ENCODE results near the gene HTD2.

Gene HTD2

DNA sequence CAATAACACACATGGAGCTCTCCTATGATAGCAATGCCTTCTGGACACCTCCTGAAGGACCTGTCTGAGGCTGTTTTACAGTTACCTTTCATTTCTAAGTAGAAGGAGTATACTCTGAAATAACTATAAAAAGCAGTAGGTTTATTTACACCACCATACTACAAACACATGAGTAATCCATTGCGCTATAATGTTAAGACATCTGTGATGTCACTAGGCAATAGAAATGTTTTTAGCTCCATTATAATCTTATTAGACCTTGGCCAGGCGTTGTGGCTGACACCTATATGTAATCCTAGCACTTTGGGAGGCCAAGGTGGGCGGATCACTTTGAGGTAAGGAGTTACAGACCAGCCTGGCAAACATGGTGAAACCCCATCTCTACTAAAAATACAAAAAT lies 51.1 kb downstream of the HTD2 start:
- DNase-seq (ENCODE audit: low spot score), result no peak

DNA sequence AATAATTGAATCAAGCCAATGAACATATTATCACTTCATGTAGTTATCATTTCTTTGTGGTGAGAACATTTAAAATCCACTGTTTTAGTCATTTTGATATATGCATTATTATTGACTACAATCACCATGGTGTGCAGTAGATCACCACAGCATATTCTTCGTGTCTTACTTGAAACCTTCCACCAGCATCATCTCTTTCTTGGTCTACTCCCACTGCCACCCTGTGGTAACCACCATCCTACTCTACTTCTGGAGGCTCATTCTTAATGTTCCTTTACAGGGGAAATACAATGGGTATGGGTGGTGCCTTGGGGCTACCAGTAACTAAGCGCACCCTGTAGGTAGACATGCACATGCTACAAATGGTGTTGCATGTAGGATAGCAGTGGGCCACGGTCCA lies 51.8 kb downstream of the HTD2 start:
- DNase-seq (ENCODE audit: low spot score), result no peak

DNA sequence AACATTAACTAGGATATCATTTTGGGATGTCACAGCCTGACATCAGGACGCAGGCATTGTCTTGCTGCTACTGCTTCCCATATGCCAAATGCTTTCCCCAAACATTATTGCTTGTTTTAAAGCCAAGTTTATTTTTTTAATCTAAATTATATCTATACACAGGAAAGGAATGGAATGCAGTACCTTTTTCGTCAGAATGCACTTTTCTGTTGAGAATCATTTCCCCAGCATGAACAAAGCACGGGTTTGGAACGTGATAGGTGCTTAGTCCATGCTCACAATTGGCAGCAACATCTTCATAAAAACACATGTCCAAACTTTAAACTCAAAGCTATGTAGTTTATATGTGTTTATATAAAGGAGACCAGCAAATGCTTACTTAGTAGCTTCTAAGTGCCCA lies 52.5 kb downstream of the HTD2 start:
- DNase-seq (ENCODE audit: low spot score), result no peak

DNA sequence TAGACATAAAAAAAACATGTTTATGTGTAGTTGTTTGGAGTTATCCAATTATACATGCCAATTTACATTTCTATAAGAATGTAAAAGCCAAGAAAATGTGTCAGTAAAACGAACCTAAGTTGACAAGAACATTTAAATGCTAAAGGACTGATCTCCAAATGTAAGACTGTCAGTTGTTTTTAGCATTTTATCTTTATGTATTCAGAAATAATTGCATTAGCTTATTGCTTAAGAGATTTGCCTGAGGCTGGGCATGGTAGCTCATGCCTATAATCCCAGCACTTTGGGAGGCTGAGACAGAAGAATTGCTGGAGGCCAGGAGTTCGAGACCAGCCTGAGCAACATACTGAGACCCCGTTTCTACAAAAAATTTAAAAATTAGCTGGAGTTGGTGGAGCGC lies 53.3 kb downstream of the HTD2 start:
- DNase-seq (ENCODE audit: low spot score), result no peak

DNA sequence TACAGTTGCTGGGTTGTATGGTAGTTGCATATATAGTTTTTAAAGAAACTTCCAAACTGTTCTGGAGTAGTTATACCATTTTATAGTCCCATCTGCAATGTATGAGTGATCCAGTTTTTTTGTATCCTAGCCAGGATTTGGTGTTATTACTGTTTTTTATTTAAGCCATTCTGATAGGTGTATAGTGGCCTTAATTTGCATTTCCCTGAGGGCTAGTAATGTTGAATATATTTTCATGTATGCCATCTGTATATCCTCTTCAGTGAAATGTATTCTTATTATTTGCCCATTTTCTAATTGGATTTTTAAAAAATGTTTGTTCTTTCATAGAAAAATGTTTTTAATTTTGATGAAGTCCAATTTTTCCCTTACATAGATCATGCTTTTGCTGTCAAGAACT lies 55.5 kb downstream of the HTD2 start:
- no peak for DNase-seq (ENCODE audit: low spot score)

DNA sequence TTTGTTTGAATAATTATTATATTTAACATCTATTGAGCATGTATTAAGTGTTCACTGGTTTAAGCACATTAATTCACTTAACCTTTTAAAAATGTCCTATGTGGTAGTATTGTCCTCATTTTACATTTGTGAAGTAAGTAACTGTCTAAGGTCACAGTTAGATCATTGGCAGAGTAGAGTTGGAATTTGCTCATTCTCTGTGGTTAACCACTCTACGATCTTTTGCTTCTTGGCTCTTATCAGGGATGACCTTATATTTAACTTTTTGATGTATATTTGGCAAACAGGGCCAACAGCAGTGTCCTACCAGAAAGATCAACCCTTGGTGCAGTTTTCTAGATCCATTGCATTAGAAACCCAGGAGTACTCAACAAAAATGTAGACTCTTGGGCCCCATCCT lies 60.4 kb downstream of the HTD2 start:
- no peak for DNase-seq (ENCODE audit: low spot score)

DNA sequence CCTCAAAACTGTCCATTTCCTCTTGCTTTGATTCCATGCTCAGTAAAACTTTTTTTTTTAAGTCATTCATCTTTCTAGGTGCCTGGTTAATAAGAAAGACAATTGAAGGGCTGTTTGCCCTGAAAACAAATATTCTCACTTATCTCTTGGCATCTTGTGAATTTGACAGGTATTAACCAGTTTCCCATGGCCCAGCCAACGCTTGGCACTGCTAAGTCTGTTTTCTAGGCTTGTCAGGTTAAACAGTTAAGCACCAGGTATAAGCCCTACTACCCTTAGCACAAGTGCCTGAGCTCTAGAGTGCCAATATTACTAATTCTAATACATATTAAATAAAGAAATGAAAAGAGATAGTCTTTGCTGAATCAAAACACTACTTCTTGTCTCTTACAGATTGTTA lies 62.7 kb downstream of the HTD2 start:
- no peak for DNase-seq (ENCODE audit: low spot score)
